ENCODE measurements around the gene LRRC3.

The LRRC3 gene

GRCh38 chr21:44424608-44425306, 30.6 kb upstream of the LRRC3 start:
- DNase-seq, result no peak

- DNase-seq, result no peak
Measured at GRCh38 chr21:44425307-44425894, 29.9 kb upstream of the LRRC3 start.

- no peak for DNase-seq
Measured at GRCh38 chr21:44425895-44426662, 29.2 kb upstream of the LRRC3 start.

GRCh38 chr21:44426663-44427191, 28.6 kb upstream of the LRRC3 start:
- DNase-seq, result no peak

- DNase-seq, result no peak
Measured at GRCh38 chr21:44427241-44428120, 27.8 kb upstream of the LRRC3 start.

- no peak for DNase-seq
Measured at GRCh38 chr21:44428281-44428960, 26.9 kb upstream of the LRRC3 start.

- DNase-seq, result no peak
Measured at GRCh38 chr21:44429894-44430293, 25.4 kb upstream of the LRRC3 start.

GRCh38 chr21:44431300-44431699, 24.0 kb upstream of the LRRC3 start:
- DNase-seq, result no peak

GRCh38 chr21:44432841-44433790, 22.2 kb upstream of the LRRC3 start:
- no peak for DNase-seq

GRCh38 chr21:44433791-44434567, 21.3 kb upstream of the LRRC3 start:
- DNase-seq, result no peak

- no peak for DNase-seq
Measured at GRCh38 chr21:44434568-44434925, 20.8 kb upstream of the LRRC3 start.

GRCh38 chr21:44434936-44435635, 20.2 kb upstream of the LRRC3 start:
- DNase-seq, result no peak

- no peak for DNase-seq
Measured at GRCh38 chr21:44436111-44436611, 19.1 kb upstream of the LRRC3 start.

- DNase-seq, result no peak
Measured at GRCh38 chr21:44436958-44437357, 18.4 kb upstream of the LRRC3 start.

- DNase-seq, result no peak
Measured at GRCh38 chr21:44437371-44437695, 18.0 kb upstream of the LRRC3 start.

- DNase-seq, result no peak
Measured at GRCh38 chr21:44437696-44438431, 17.4 kb upstream of the LRRC3 start.

- no peak for DNase-seq
Measured at GRCh38 chr21:44438531-44439210, 16.6 kb upstream of the LRRC3 start.

- no peak for DNase-seq
Measured at GRCh38 chr21:44439211-44439600, 16.1 kb upstream of the LRRC3 start.
